Fibroblast of lung (primary cell): ENCODE data around the gene C4BPA. TPM values are rescaled to one million over a fixed set of nuclear protein-coding genes. Genes with fewer than 3 reads are reported as not detected.

Source experiments
- DNase-seq, 2 donors: peaks; one replicate each; pipeline versions ENCODE4 v3.0.0 to v3.0.0-alpha.2; 2010; ENCODE audit warnings: low read depth in 2 of 2
- H2AFZ ChIP-seq: 2 replicates; pipeline ENCODE4 v1.5.1; 2012; ENCODE audit warnings: low read length, control low read depth, inconsistent platforms
- H3K27ac ChIP-seq: 2 replicates; pipeline ENCODE4 v1.5.1; 2011; ENCODE audit warnings: low read length, control low read depth; ENCODE audit not compliant: insufficient read depth
- H3K27me3 ChIP-seq: 2 replicates; pipeline ENCODE4 v1.5.1; 2011; ENCODE audit warnings: mild to moderate bottlenecking, low read length; ENCODE audit not compliant: control insufficient read depth, insufficient read depth
- H3K36me3 ChIP-seq: 2 replicates; pipeline ENCODE4 v1.5.1; 2011; ENCODE audit warnings: low read length; ENCODE audit not compliant: control insufficient read depth, insufficient read depth
- H3K4me1 ChIP-seq: 2 replicates; pipeline ENCODE4 v1.5.1; 2011; ENCODE audit warnings: low read length; ENCODE audit not compliant: control insufficient read depth, insufficient read depth; ENCODE audit errors: extremely low read depth
- H3K4me2 ChIP-seq: 2 replicates; pipeline ENCODE4 v1.5.1; 2011; ENCODE audit warnings: low read length, control low read depth; ENCODE audit not compliant: insufficient read depth; ENCODE audit errors: extremely low read depth
- H3K4me3 ChIP-seq, 4 experiments: fragments of 200-600 bp in 1 of 4; sonication (generic) in 1 of 4; replicated peaks in 1 of 4; 2 replicates each; pipeline ENCODE4 v1.5.1; 2011 to 2016; ENCODE audit warnings: low read length in 4 of 4, low read depth in 3 of 4, mild to moderate bottlenecking in 3 of 4, control low read depth in 2 of 4, inconsistent platforms in 1 of 4, mixed read lengths in 1 of 4; ENCODE audit not compliant: insufficient read depth in 1 of 4; ENCODE audit errors: control extremely low read depth in 1 of 4
- H3K79me2 ChIP-seq: 2 replicates; pipeline ENCODE4 v1.5.1; 2012; ENCODE audit warnings: mild to moderate bottlenecking, low read length, inconsistent platforms; ENCODE audit not compliant: control insufficient read depth, insufficient read depth
- H3K9ac ChIP-seq: 2 replicates; pipeline ENCODE4 v1.5.1; 2011; ENCODE audit warnings: mild to moderate bottlenecking, low read length, control low read depth; ENCODE audit not compliant: insufficient read depth
- H3K9me3 ChIP-seq: 2 replicates; pipeline ENCODE4 v1.5.1; 2012; ENCODE audit warnings: low read depth, low read length; ENCODE audit not compliant: control insufficient read depth, insufficient read depth
- H4K20me1 ChIP-seq: 2 replicates; pipeline ENCODE4 v1.5.1; 2011; ENCODE audit warnings: low read length; ENCODE audit not compliant: control insufficient read depth, insufficient read depth; ENCODE audit errors: extremely low read depth
- EZH2 ChIP-seq: IDR thresholded peaks from 2 replicates; pipeline ENCODE4 v1.5.1; 2012; ENCODE audit warnings: low read length, control low read depth, mild to moderate bottlenecking; ENCODE audit errors: missing control alignments
- polyA plus RNA-seq, 2 donors: library from polyadenylated mRNA; depleted of rRNA in 1 of 2; stranded (reverse) in 1 of 2; unstranded in 1 of 2; fragments of >200 nt; gene quantifications; 2 replicates each; pipeline ENCODE4 v1.2.1, GENCODE V29; 2011 to 2012; ENCODE audit warnings: missing spikeins in 1 of 2
- total RNA-seq: library from RNA; depleted of rRNA; stranded (reverse); fragments of >200 nt; gene quantifications from 2 replicates; pipeline ENCODE4 v1.2.1, GENCODE V29; 2014
- TF ChIP-seq, protein P1 (sequence below), 2 donors: IDR thresholded peaks in 1 of 2; conservative IDR thresholded peaks in 1 of 2; 1 replicate in 1 of 2; 2 replicates in 1 of 2; pipeline ENCODE4 v1.5.1; 2011 to 2012; ENCODE audit warnings: low read length in 2 of 2, control low read depth in 1 of 2, inconsistent platforms in 1 of 2, low read depth in 1 of 2, mild to moderate bottlenecking in 1 of 2

C4BPA gene
- total and polyA plus RNA-seq, 2 donors (not counting 1 experiment from before 2014, with no cell fraction given) = not detected

DNA sequence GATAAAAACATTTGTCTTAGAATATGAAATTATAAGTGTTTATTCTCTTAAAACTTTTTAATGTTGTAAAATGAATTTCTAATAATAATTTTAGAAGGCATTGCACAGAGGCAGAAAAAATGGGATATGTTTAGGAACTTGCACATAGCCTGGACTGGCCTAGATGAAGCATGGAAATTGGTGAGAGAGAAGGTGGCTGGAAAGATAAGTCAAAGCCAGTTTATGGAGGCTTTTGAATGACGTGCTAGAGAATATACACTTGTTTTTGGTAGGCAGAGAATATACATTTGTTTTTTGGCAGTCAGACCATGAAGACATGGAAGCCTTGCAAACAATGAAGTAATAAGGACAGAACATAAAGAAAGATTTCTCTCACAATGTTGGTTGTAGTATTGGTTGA, 2.3 kb upstream of the C4BPA start:
- Histone ChIP-seq H4K20me1 (no peaks in the 10 kb centered on the region), H3K9me3 (no peaks in the 10 kb centered on the region), H3K4me3 (no peak overlapping the region), H3K4me1 (no peaks in the 10 kb centered on the region), H3K36me3 (no peaks in the 10 kb centered on the region), H2AFZ (no peak overlapping the region), H3K9ac (no peak overlapping the region), H3K27me3 (no peaks in the 10 kb centered on the region), H3K4me2 (no peak overlapping the region), H3K79me2 (no peaks in the 10 kb centered on the region), H3K27ac (no peak overlapping the region)
- TF ChIP-seq, protein P1, sequence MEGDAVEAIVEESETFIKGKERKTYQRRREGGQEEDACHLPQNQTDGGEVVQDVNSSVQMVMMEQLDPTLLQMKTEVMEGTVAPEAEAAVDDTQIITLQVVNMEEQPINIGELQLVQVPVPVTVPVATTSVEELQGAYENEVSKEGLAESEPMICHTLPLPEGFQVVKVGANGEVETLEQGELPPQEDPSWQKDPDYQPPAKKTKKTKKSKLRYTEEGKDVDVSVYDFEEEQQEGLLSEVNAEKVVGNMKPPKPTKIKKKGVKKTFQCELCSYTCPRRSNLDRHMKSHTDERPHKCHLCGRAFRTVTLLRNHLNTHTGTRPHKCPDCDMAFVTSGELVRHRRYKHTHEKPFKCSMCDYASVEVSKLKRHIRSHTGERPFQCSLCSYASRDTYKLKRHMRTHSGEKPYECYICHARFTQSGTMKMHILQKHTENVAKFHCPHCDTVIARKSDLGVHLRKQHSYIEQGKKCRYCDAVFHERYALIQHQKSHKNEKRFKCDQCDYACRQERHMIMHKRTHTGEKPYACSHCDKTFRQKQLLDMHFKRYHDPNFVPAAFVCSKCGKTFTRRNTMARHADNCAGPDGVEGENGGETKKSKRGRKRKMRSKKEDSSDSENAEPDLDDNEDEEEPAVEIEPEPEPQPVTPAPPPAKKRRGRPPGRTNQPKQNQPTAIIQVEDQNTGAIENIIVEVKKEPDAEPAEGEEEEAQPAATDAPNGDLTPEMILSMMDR (conservative IDR thresholded peaks at IDR 0.05 in 1 of 2, IDR thresholded peaks at IDR 0.05 in 1 of 2; ENCODE audit: low read depth in 1 of 2, low read length in 2 of 2) = no peak
- TF ChIP-seq EZH2 = no peak
- DNase-seq = no peak

DNA sequence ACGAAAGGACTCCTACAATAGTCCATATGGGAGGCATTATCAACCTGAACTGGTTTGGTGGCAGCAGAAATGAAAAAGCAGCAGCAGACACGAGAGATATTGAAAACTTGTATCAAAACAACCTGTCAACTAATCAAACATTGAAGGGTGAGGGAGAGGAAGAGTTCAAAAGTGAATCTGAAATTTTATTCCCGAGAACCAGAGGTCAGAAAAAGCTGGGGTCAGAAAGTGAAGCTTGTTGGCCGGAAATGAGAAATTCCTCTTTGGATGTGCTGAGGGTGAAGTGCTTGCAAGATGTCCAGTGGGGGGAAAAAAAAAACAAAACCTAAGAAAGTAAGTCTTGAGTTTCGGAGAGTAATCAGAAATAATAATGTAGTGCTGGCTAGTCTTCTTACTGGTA, 1.9 kb upstream of the C4BPA start:
- TF ChIP-seq EZH2 = no peak
- TF ChIP-seq, protein P1 (conservative IDR thresholded peaks at IDR 0.05 in 1 of 2, IDR thresholded peaks at IDR 0.05 in 1 of 2; ENCODE audit: low read depth in 1 of 2, low read length in 2 of 2) = no peak
- Histone ChIP-seq H2AFZ (no peak overlapping the region), H3K4me2 (no peak overlapping the region), H3K36me3 (no peaks in the 10 kb centered on the region), H3K9me3 (no peaks in the 10 kb centered on the region), H4K20me1 (no peaks in the 10 kb centered on the region), H3K9ac (no peak overlapping the region), H3K4me1 (no peaks in the 10 kb centered on the region), H3K27me3 (no peaks in the 10 kb centered on the region), H3K79me2 (no peaks in the 10 kb centered on the region), H3K4me3 (no peak overlapping the region), H3K27ac (no peak overlapping the region)
- no peak for DNase-seq

DNA sequence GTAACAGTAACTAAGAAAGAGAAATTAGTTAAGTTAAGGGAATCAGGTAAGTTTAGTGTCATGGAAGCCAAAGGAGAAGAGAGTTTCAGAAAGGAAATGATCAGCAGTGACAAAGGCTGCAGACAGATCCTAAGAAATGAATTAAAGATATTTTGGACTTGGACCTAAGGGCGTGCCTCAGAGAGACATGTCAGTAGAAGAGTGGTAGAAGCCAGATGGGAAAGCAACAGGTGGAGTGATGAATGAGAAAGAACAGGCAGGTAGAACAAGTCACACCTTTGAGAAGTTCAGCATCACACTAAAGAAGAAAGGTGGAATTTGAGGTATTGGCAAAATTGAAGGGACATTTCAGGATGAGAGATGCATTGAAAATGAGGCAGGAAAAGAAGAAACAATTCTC, 1.4 kb upstream of the C4BPA start:
- Histone ChIP-seq H3K9me3 (no peaks in the 10 kb centered on the region), H3K79me2 (no peaks in the 10 kb centered on the region), H2AFZ (no peak overlapping the region), H3K4me1 (no peaks in the 10 kb centered on the region), H3K36me3 (no peaks in the 10 kb centered on the region), H3K9ac (no peak overlapping the region), H3K4me3 (no peak overlapping the region), H4K20me1 (no peaks in the 10 kb centered on the region), H3K27ac (no peak overlapping the region), H3K27me3 (no peaks in the 10 kb centered on the region), H3K4me2 (no peak overlapping the region)
- no peak for TF ChIP-seq EZH2
- TF ChIP-seq, protein P1 (conservative IDR thresholded peaks at IDR 0.05 in 1 of 2, IDR thresholded peaks at IDR 0.05 in 1 of 2; ENCODE audit: low read depth in 1 of 2, low read length in 2 of 2) = no peak
- no peak for DNase-seq
